Raji (cell line): ENCODE data around the gene ATP2A2.

Source experiments
- POLR2A ChIP-seq: IDR thresholded peaks from 2 replicates; pipeline ENCODE4 v1.6.1; 2011; ENCODE audit warnings: low read depth, low read length, control low read depth; ENCODE audit not compliant: insufficient read depth

Gene ATP2A2

GRCh38 chr12:110365489-110366320 is 84.7 kb downstream of the ATP2A2 start:
- no peak for TF ChIP-seq POLR2A

GRCh38 chr12:110366321-110367142 is 85.5 kb downstream of the ATP2A2 start:
- no peak for TF ChIP-seq POLR2A

- no peak for TF ChIP-seq POLR2A
Measured at GRCh38 chr12:110367181-110367864, 86.3 kb downstream of the ATP2A2 start.

GRCh38 chr12:110369992-110370391 is 88.9 kb downstream of the ATP2A2 start:
- TF ChIP-seq POLR2A, result no peak

GRCh38 chr12:110370732-110371231 is 89.7 kb downstream of the ATP2A2 start:
- no peak for TF ChIP-seq POLR2A

GRCh38 chr12:110371408-110372055 is 90.5 kb downstream of the ATP2A2 start:
- no peak for TF ChIP-seq POLR2A

GRCh38 chr12:110372056-110372425 is 91.0 kb downstream of the ATP2A2 start:
- TF ChIP-seq POLR2A, result no peak

GRCh38 chr12:110373025-110373424 is 92.0 kb downstream of the ATP2A2 start:
- TF ChIP-seq POLR2A, result no peak

- no peak for TF ChIP-seq POLR2A
Measured at GRCh38 chr12:110373425-110373824, 92.4 kb downstream of the ATP2A2 start.

GRCh38 chr12:110373962-110374611 is 93.0 kb downstream of the ATP2A2 start:
- TF ChIP-seq POLR2A, result no peak

GRCh38 chr12:110379197-110379596 is 98.2 kb downstream of the ATP2A2 start:
- no peak for TF ChIP-seq POLR2A

- TF ChIP-seq POLR2A, result no peak
Measured at GRCh38 chr12:110379631-110380030, 98.6 kb downstream of the ATP2A2 start.

- TF ChIP-seq POLR2A, result no peak
Measured at GRCh38 chr12:110382683-110383082, 101.6 kb downstream of the ATP2A2 start.
